Neural crest cell (in vitro differentiated cells): ENCODE results near the gene ERMAP. TPM values are rescaled to one million over a fixed set of nuclear protein-coding genes. Genes with fewer than 3 reads are reported as not detected.
A peak's percentile ranks its signal among the peaks of the same experiment; 100 is the strongest.

Experiments used
- DNase-seq: peaks from one replicate; pipeline ENCODE4 v3.0.0; 2021; ENCODE audit warnings: low read depth, mixed read lengths, low spot score
- H3K27ac Mint-ChIP-seq: one replicate; pipeline ENCODE4 v1.8.0; 2021; ENCODE audit warnings: mild to moderate bottlenecking, mixed read lengths; ENCODE audit not compliant: unreplicated experiment
- H3K27me3 Mint-ChIP-seq: 2 replicates; pipeline ENCODE4 v1.8.0; 2021; ENCODE audit warnings: low read depth, mild to moderate bottlenecking, mixed read lengths
- H3K36me3 Mint-ChIP-seq: 2 replicates; pipeline ENCODE4 v1.8.0; 2021; ENCODE audit warnings: low read depth, mild to moderate bottlenecking, mixed read lengths
- H3K4me1 Mint-ChIP-seq: 2 replicates; pipeline ENCODE4 v1.8.0; 2021; ENCODE audit warnings: mixed read lengths
- H3K4me3 Mint-ChIP-seq: one replicate; pipeline ENCODE4 v1.8.0; 2021; ENCODE audit warnings: mild to moderate bottlenecking, mixed read lengths
- H3K9me3 Mint-ChIP-seq: 2 replicates; pipeline ENCODE4 v1.8.0; 2021; ENCODE audit warnings: mixed read lengths
- total RNA-seq: library from RNA; stranded (reverse); gene quantifications from 2 replicates; pipeline ENCODE4 v1.2.1, GENCODE V29; 2021
- TF ChIP-seq, protein P1 (sequence below): fragments of 200-600 bp; sonication (generic); conservative IDR thresholded peaks from 2 replicates; pipeline ENCODE4 v1.5.0; 2021; ENCODE audit warnings: antibody characterized with exemption, mild to moderate bottlenecking

Gene ERMAP
- total RNA-seq, 1 donor from 2014 or later: 8.8 TPM

GRCh38 chr1:42838482-42839190 is 21.7 kb downstream of the ERMAP start:
- no peaks in the 10 kb centered on the region for H3K9me3 Mint-ChIP-seq
- no peak overlapping the region for H3K27ac Mint-ChIP-seq
- H3K27me3 Mint-ChIP-seq: no peaks in the 10 kb centered on the region
- DNase-seq: no peak
- H3K4me1 Mint-ChIP-seq: peaks cover 9% of the 10 kb centered on the region
- H3K4me3 Mint-ChIP-seq: no peak overlapping the region
- TF ChIP-seq, protein P1, sequence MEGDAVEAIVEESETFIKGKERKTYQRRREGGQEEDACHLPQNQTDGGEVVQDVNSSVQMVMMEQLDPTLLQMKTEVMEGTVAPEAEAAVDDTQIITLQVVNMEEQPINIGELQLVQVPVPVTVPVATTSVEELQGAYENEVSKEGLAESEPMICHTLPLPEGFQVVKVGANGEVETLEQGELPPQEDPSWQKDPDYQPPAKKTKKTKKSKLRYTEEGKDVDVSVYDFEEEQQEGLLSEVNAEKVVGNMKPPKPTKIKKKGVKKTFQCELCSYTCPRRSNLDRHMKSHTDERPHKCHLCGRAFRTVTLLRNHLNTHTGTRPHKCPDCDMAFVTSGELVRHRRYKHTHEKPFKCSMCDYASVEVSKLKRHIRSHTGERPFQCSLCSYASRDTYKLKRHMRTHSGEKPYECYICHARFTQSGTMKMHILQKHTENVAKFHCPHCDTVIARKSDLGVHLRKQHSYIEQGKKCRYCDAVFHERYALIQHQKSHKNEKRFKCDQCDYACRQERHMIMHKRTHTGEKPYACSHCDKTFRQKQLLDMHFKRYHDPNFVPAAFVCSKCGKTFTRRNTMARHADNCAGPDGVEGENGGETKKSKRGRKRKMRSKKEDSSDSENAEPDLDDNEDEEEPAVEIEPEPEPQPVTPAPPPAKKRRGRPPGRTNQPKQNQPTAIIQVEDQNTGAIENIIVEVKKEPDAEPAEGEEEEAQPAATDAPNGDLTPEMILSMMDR: no peak
- H3K36me3 Mint-ChIP-seq: peaks cover 2% of the 10 kb centered on the region

DNA sequence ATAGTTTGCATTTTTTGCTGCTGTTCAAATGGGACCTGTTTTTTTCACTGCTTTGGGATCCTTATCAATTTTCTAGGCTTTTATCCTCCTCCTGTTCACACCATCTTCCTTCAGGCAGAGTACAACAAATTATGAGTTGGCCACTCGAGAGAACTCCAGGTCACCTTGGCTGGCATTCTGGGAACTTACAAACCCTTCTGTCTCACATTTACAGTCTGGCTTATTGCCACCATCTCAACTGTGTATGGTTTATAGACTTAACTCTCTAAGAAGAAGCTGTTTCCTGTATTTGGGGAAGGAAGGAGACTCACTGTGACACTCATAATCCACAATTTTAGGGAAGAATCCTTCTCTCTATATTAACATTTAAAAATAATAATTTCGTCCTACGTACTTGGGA is 24.1 kb downstream of the ERMAP start:
- peaks cover 2% of the 10 kb centered on the region for H3K36me3 Mint-ChIP-seq
- no peak overlapping the region for H3K4me3 Mint-ChIP-seq
- no peaks in the 10 kb centered on the region for H3K27me3 Mint-ChIP-seq
- DNase-seq: no peak
- H3K9me3 Mint-ChIP-seq: no peaks in the 10 kb centered on the region
- TF ChIP-seq, protein P1: no peak
- no peak overlapping the region for H3K27ac Mint-ChIP-seq
- peaks cover 23% of the 10 kb centered on the region for H3K4me1 Mint-ChIP-seq

DNA sequence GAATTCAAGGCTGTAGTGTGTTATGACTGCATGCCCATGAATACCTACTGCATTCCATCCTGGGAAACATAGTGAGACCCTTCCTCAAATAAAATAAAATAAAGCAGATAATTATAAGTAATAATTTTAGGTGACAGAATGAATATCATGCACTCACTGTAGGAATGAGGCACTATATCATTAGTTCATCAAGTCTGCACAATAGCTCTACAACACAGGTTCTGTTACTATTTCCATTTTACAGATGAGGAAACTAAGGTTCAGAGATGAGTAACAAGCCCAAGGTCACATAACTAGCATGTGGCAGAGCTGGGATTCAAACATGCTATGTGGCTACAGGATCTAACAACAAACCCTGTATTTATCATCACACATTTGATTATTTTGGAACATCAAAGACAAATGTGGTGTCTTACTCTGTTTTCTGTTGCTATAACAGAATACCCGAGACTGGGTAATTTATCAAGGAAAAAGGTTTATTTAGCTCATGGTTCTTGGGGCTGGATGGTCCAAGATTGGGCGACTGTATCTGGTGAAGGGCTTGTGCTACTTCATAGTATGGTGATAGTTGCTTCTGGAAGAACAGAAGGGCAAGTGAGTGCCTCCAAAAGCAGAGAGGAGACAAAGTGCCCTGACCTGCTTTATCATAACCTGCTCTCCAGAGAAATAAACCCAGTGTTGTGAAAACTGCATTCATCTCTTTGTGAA is 24.7 kb downstream of the ERMAP start:
- no peak overlapping the region for H3K4me3 Mint-ChIP-seq
- H3K9me3 Mint-ChIP-seq: no peaks in the 10 kb centered on the region
- H3K27ac Mint-ChIP-seq: no peak overlapping the region
- TF ChIP-seq, protein P1: no peak
- peaks cover 2% of the 10 kb centered on the region for H3K36me3 Mint-ChIP-seq
- no peaks in the 10 kb centered on the region for H3K27me3 Mint-ChIP-seq
- DNase-seq: no peak
- peaks cover 27% of the 10 kb centered on the region for H3K4me1 Mint-ChIP-seq

GRCh38 chr1:42844592-42845140 is 27.7 kb downstream of the ERMAP start:
- TF ChIP-seq, protein P1: no peak
- H3K36me3 Mint-ChIP-seq: peaks cover 8% of the 10 kb centered on the region
- H3K27me3 Mint-ChIP-seq: no peaks in the 10 kb centered on the region
- no peaks in the 10 kb centered on the region for H3K9me3 Mint-ChIP-seq
- peak overlapping the region; percentile 9 for H3K27ac Mint-ChIP-seq
- DNase-seq: no peak
- H3K4me3 Mint-ChIP-seq: peak overlapping the region; percentile 60
- H3K4me1 Mint-ChIP-seq: peaks cover 48% of the 10 kb centered on the region

DNA sequence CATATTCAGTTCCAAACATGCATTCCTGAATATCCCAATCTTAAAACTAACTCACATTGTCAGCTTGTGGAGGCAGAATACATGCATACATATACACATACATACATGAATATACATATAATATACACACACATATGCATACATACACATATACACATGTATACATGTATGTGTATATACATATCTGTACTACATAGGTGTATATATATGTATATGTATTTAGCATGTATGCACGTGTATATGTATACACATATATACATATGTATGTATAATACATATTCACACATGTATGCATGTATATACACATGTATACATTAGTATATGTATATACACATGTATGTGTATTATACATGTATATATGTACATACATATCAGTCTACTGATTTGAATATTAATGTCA is 28.3 kb downstream of the ERMAP start:
- Mint-ChIP-seq H3K36me3 (peaks cover 12% of the 10 kb centered on the region), H3K4me1 (peaks cover 51% of the 10 kb centered on the region)

More for the DNA sequence above, 28.3 kb downstream of the ERMAP start:
- DNase-seq: no peak
- Mint-ChIP-seq H3K9me3 (peaks cover 3% of the 10 kb centered on the region), H3K27ac (no peak overlapping the region), H3K27me3 (no peaks in the 10 kb centered on the region), H3K4me3 (no peak overlapping the region)
- TF ChIP-seq, protein P1: no peak
